T follicular helper cell (primary cell): ENCODE measurements around the gene AP1AR.
"Not testable (repeated sequence)": the region's sequence is repeated elsewhere in the genome, so short reads cannot be mapped to it uniquely, and the experiment has no call there.

Experiments used
- DNase-seq: peaks from one replicate; pipeline ENCODE4 v3.0.0-alpha.2; 2020; ENCODE audit warnings: low read depth
- total RNA-seq, 2 experiments: gene quantifications; one replicate each; lab custom pipeline; 2026; lab: John Stamatoyannopoulos, UW

Gene AP1AR
- 36.1 to 57.7 reads per million in 2 experiments for total RNA-seq

- DNase-seq = peak; percentile 61
Observed at GRCh38 chr4:112231779-112232713, at the start of gene AP1AR. Gene AP1AR, plus strand, starts transcription at chr4:112231787. Its CDS starts 305 bp downstream, at chr4:112232092.

- DNase-seq = no peak
Observed at GRCh38 chr4:112182604-112183003, 49.0 kb upstream of the AP1AR start.

GRCh38 chr4:112183252-112183651, 48.3 kb upstream of the AP1AR start:
- DNase-seq = no peak

GRCh38 chr4:112184438-112184837, 47.1 kb upstream of the AP1AR start:
- no peak for DNase-seq

GRCh38 chr4:112185334-112185733, 46.3 kb upstream of the AP1AR start:
- no peak for DNase-seq

GRCh38 chr4:112185740-112186670, 45.6 kb upstream of the AP1AR start:
- no peak for DNase-seq

GRCh38 chr4:112189754-112190153, 41.8 kb upstream of the AP1AR start:
- no peak for DNase-seq

GRCh38 chr4:112190684-112191083, 40.9 kb upstream of the AP1AR start:
- DNase-seq = no peak

GRCh38 chr4:112196461-112196860, 35.1 kb upstream of the AP1AR start:
- no peak for DNase-seq

- DNase-seq = no peak
Observed at GRCh38 chr4:112199041-112199440, 32.5 kb upstream of the AP1AR start.

GRCh38 chr4:112201915-112202505, 29.6 kb upstream of the AP1AR start:
- DNase-seq = no peak

GRCh38 chr4:112203593-112203992, 28.0 kb upstream of the AP1AR start:
- no peak for DNase-seq

GRCh38 chr4:112206431-112206830, 25.2 kb upstream of the AP1AR start:
- DNase-seq = no peak

- DNase-seq = not testable (repeated sequence)
Observed at GRCh38 chr4:112208137-112209095, 23.2 kb upstream of the AP1AR start.

- no peak for DNase-seq
Observed at GRCh38 chr4:112210777-112211176, 20.8 kb upstream of the AP1AR start.

GRCh38 chr4:112213091-112213490, 18.5 kb upstream of the AP1AR start:
- DNase-seq = no peak

GRCh38 chr4:112213856-112214255, 17.7 kb upstream of the AP1AR start:
- DNase-seq = no peak

GRCh38 chr4:112214390-112215264, 17.0 kb upstream of the AP1AR start:
- DNase-seq = no peak

- no peak for DNase-seq
Observed at GRCh38 chr4:112219826-112220366, 11.7 kb upstream of the AP1AR start.
